Hindlimb muscle (tissue), 1 donor: ENCODE measurements around the gene U2AF2. TPM values are rescaled to one million over a fixed set of nuclear protein-coding genes. Genes with fewer than 3 reads are reported as not detected.

ENCODE experiments used
- DNase-seq: peaks from one replicate; pipeline ENCODE4 v3.0.0-alpha.2; 2013
- polyA plus RNA-seq: library from polyadenylated mRNA; unstranded; fragments of 120-200 nt; gene quantifications from one replicate; pipeline ENCODE4 v1.2.1, GENCODE V29; 2013; ENCODE audit not compliant: insufficient read length

The U2AF2 gene
- 123 TPM for polyA plus RNA-seq

- peak; percentile 83 for DNase-seq
These were observed at the start of gene U2AF2 for GRCh38 chr19:55654868-55655647. U2AF2 (plus strand) TSS chr19:55655035; CDS start chr19:55655105, 70 bp downstream.

GRCh38 chr19:55605207-55605636, 49.6 kb upstream of the U2AF2 start:
- peak; percentile 98 for DNase-seq

GRCh38 chr19:55605637-55606470, 49.0 kb upstream of the U2AF2 start, which contains the start of gene ZNF865:
ZNF865 (plus strand) TSS chr19:55605647; CDS start chr19:55613619, 7,972 bp downstream.
- peak; percentile 81 for DNase-seq

GRCh38 chr19:55606471-55606787, 48.4 kb upstream of the U2AF2 start:
- DNase-seq: no peak

GRCh38 chr19:55606817-55607216, 48.0 kb upstream of the U2AF2 start:
- DNase-seq: no peak

GRCh38 chr19:55609326-55609725, 45.5 kb upstream of the U2AF2 start:
- DNase-seq: no peak

- DNase-seq: no peak
These were observed 43.4 kb upstream of the U2AF2 start for GRCh38 chr19:55611300-55611982.

GRCh38 chr19:55611983-55612645, 42.7 kb upstream of the U2AF2 start:
- no peak for DNase-seq

- no peak for DNase-seq
These were observed 41.4 kb upstream of the U2AF2 start for GRCh38 chr19:55613396-55613795.

- DNase-seq: no peak
These were observed 40.7 kb upstream of the U2AF2 start for GRCh38 chr19:55613930-55614710.

- no peak for DNase-seq
These were observed 39.9 kb upstream of the U2AF2 start for GRCh38 chr19:55614711-55615542.

GRCh38 chr19:55615543-55616394, 39.1 kb upstream of the U2AF2 start:
- no peak for DNase-seq

GRCh38 chr19:55616395-55616875, 38.4 kb upstream of the U2AF2 start:
- no peak for DNase-seq

- no peak for DNase-seq
These were observed 37.4 kb upstream of the U2AF2 start for GRCh38 chr19:55617426-55617825.

- DNase-seq: no peak
These were observed 36.4 kb upstream of the U2AF2 start for GRCh38 chr19:55618426-55618825.

- no peak for DNase-seq
These were observed 35.5 kb upstream of the U2AF2 start for GRCh38 chr19:55619286-55619685.

- DNase-seq: no peak
These were observed 34.2 kb upstream of the U2AF2 start for GRCh38 chr19:55620410-55621204.

- DNase-seq: no peak
These were observed 33.6 kb upstream of the U2AF2 start for GRCh38 chr19:55621205-55621672.
